HG03108 (cell line): Measurements from ENCODE around the gene ZBTB48.
A peak's percentile ranks its signal among the peaks of the same experiment; 100 is the strongest.
"Not testable (repeated sequence)": the region's sequence is repeated elsewhere in the genome, so short reads cannot be mapped to it uniquely, and the experiment has no call there.

Experiments used
- ATAC-seq: cut with Tn5 transposase; IDR thresholded peaks from one replicate; pipeline ENCODE4 v1.9.1; 2021; ENCODE audit warnings: moderate library complexity; ENCODE audit not compliant: unreplicated experiment

Gene ZBTB48

GRCh38 chr1:6590046-6590445 lies 10.3 kb downstream of the ZBTB48 start:
- ATAC-seq = no peak

- no peak for ATAC-seq
Observed at GRCh38 chr1:6591222-6591621, 11.4 kb downstream of the ZBTB48 start.

- ATAC-seq = no peak
Observed at GRCh38 chr1:6591644-6592043, 11.8 kb downstream of the ZBTB48 start.

- no peak for ATAC-seq
Observed at GRCh38 chr1:6592441-6592840, 12.6 kb downstream of the ZBTB48 start.

- ATAC-seq = no peak
Observed at GRCh38 chr1:6592865-6593593, 13.2 kb downstream of the ZBTB48 start.

- no peak for ATAC-seq
Observed at GRCh38 chr1:6593810-6594209, 14.0 kb downstream of the ZBTB48 start.

- ATAC-seq = no peak
Observed at GRCh38 chr1:6594977-6595740, 15.4 kb downstream of the ZBTB48 start.

GRCh38 chr1:6596351-6596750 lies 16.6 kb downstream of the ZBTB48 start:
- ATAC-seq = no peak

- ATAC-seq = no peak
Observed at GRCh38 chr1:6596886-6597776, 17.3 kb downstream of the ZBTB48 start.

GRCh38 chr1:6597777-6598131 lies 18.0 kb downstream of the ZBTB48 start:
- ATAC-seq = no peak

- ATAC-seq = no peak
Observed at GRCh38 chr1:6599141-6599975, 19.6 kb downstream of the ZBTB48 start.

GRCh38 chr1:6599991-6600390 lies 20.2 kb downstream of the ZBTB48 start:
- ATAC-seq = not testable (repeated sequence)

- peak; percentile 4 for ATAC-seq
Observed at GRCh38 chr1:6600410-6601048, 20.7 kb downstream of the ZBTB48 start.

GRCh38 chr1:6601049-6601922 lies 21.5 kb downstream of the ZBTB48 start:
- ATAC-seq = peak; percentile 35

GRCh38 chr1:6601923-6602668 lies 22.3 kb downstream of the ZBTB48 start:
- peak; percentile 18 for ATAC-seq

GRCh38 chr1:6602669-6603237 lies 23.0 kb downstream of the ZBTB48 start, which contains the start of gene KLHL21:
Gene KLHL21 (minus strand): TSS chr1:6602869. CDS start chr1:6602817, 52 bp downstream.
- ATAC-seq = peak; percentile 44

- ATAC-seq = peak; percentile 12
Observed at GRCh38 chr1:6603238-6603914, 23.6 kb downstream of the ZBTB48 start.
